GM23248 (cell line): ENCODE data around the gene GADD45B. TPM values are rescaled to one million over a fixed set of nuclear protein-coding genes. Genes with fewer than 3 reads are reported as not detected.
A peak's percentile ranks its signal among the peaks of the same experiment; 100 is the strongest.

Source experiments
- DNase-seq: peaks from one replicate; pipeline ENCODE4 v3.0.0-alpha.2; 2015
- H2AFZ ChIP-seq: fragments of 200-600 bp; sonication (generic); 2 replicates; pipeline ENCODE4 v1.6.1; 2016; ENCODE audit warnings: antibody characterized with exemption
- H3F3A ChIP-seq: fragments of 200-600 bp; sonication (generic); 2 replicates; pipeline ENCODE4 v1.6.1; 2016; ENCODE audit warnings: mild to moderate bottlenecking, antibody characterized with exemption, mixed run types; ENCODE audit not compliant: insufficient read depth
- H3K27ac ChIP-seq: fragments of 200-600 bp; sonication (generic); 2 replicates; pipeline ENCODE4 v1.5.1; 2016; ENCODE audit warnings: mild to moderate bottlenecking
- H3K27me3 ChIP-seq: fragments of 200-600 bp; sonication (generic); replicated peaks from 2 replicates; pipeline ENCODE4 v1.6.1; 2016; ENCODE audit warnings: mild to moderate bottlenecking; ENCODE audit not compliant: insufficient read depth
- H3K36me3 ChIP-seq: fragments of 200-600 bp; sonication (generic); 2 replicates; pipeline ENCODE4 v1.6.1; 2016; ENCODE audit warnings: low read depth, mild to moderate bottlenecking
- H3K4me1 ChIP-seq: fragments of 200-600 bp; sonication (generic); 2 replicates; pipeline ENCODE4 v1.6.1; 2016; ENCODE audit warnings: mild to moderate bottlenecking; ENCODE audit not compliant: insufficient read depth
- H3K4me2 ChIP-seq: fragments of 200-600 bp; sonication (generic); one replicate; pipeline ENCODE4 v1.6.1; 2016; ENCODE audit warnings: mild to moderate bottlenecking; ENCODE audit not compliant: unreplicated experiment
- H3K4me3 ChIP-seq: fragments of 200-600 bp; sonication (generic); 2 replicates; pipeline ENCODE4 v1.5.1; 2016; ENCODE audit warnings: mild to moderate bottlenecking
- H3K79me2 ChIP-seq: fragments of 200-600 bp; sonication (generic); 2 replicates; pipeline ENCODE4 v1.6.1; 2016; ENCODE audit warnings: mild to moderate bottlenecking; ENCODE audit not compliant: insufficient read depth
- H3K9ac ChIP-seq: fragments of 200-600 bp; sonication (generic); 2 replicates; pipeline ENCODE4 v1.6.1; 2016; ENCODE audit warnings: mild to moderate bottlenecking
- H3K9me2 ChIP-seq: fragments of 200-600 bp; sonication (generic); 2 replicates; pipeline ENCODE4 v1.6.1; 2016; ENCODE audit warnings: mixed run types, mild to moderate bottlenecking, moderate library complexity; ENCODE audit not compliant: insufficient read depth
- H3K9me3 ChIP-seq: fragments of 200-600 bp; sonication (generic); one replicate; pipeline ENCODE4 v1.6.1; 2017; ENCODE audit warnings: low read depth
- H4K20me1 ChIP-seq: fragments of 200-600 bp; sonication (generic); 2 replicates; pipeline ENCODE4 v1.6.0; 2016; ENCODE audit not compliant: insufficient read depth
- EZH2 ChIP-seq: fragments of 200-600 bp; sonication (generic); IDR thresholded peaks from 2 replicates; pipeline ENCODE4 v1.6.1; 2018; ENCODE audit warnings: antibody characterized with exemption, mild to moderate bottlenecking; ENCODE audit not compliant: insufficient read depth, poor library complexity, severe bottlenecking
- EZH2phosphoT487 ChIP-seq: fragments of 200-600 bp; sonication (generic); IDR thresholded peaks from 2 replicates; pipeline ENCODE4 v1.6.1; 2018; ENCODE audit warnings: antibody characterized with exemption, moderate library complexity, mild to moderate bottlenecking, low read depth; ENCODE audit not compliant: insufficient read depth
- WGBS, 2 experiments: methylation state at CpG; one replicate each; pipeline ENCODE4 v1.1.6; 2015 to 2017; ENCODE audit warnings: low lambda C conversion rate in 2 of 2, low coverage in 1 of 2; ENCODE audit errors: missing lambda C conversion rate in 2 of 2; 5-methylcytosine and 5-hydroxymethylcytosine counted together
- in situ Hi-C: fragments of 300-500 bp; cut with MboI; formaldehyde crosslinking; loops from 2 replicates; pipeline ENCODE4 v1.15.0; 2020
- polyA plus RNA-seq: library from polyadenylated mRNA; unstranded; fragments of >200 nt; fragmentation: Nextera tagmentation; extraction: Ambion mirVana; gene quantifications from 2 replicates; pipeline ENCODE4 v1.2.1, GENCODE V29; 2016
- total RNA-seq: library from RNA; depleted of rRNA; stranded (reverse); fragments of >200 nt; shearing (Covaris generic); gene quantifications from 2 replicates; pipeline ENCODE4 v1.2.3, GENCODE V29; 2014

Gene GADD45B
- total and polyA plus RNA-seq, 2 experiments from 2014 or later: 89.7 to 96.1 TPM

- H3K9ac ChIP-seq: peak overlapping the region; percentile 98
- TF ChIP-seq EZH2 (no peak), EZH2phosphoT487 (no peak)
- no peaks in the 10 kb centered on the region for H4K20me1 ChIP-seq
- H3F3A ChIP-seq: peaks cover 32% of the 10 kb centered on the region
- peaks cover 11% of the 10 kb centered on the region for H3K36me3 ChIP-seq
- peak overlapping the region; percentile 93 for H3K27ac ChIP-seq
- no peaks in the 10 kb centered on the region for H3K9me2 ChIP-seq
- DNase-seq: peak; percentile 87
- 0% methylated on average over 19 to 20 of the region's 20 CpGs for WGBS, 2 experiments
- no peaks in the 10 kb centered on the region for H3K9me3 ChIP-seq
- no peaks in the 10 kb centered on the region for H3K4me1 ChIP-seq
- no peaks in the 10 kb centered on the region for H3K27me3 ChIP-seq
- in situ Hi-C loops: no loop called here
- H3K4me3 ChIP-seq: peak overlapping the region; percentile 100
- H3K4me2 ChIP-seq: peak overlapping the region; percentile 94
- no peak overlapping the region for H2AFZ ChIP-seq
- H3K79me2 ChIP-seq: peaks cover 32% of the 10 kb centered on the region
Observed at GRCh38 chr19:2478278-2478755, 2.4 kb downstream of the GADD45B start.

GRCh38 chr19:2478756-2479555, 3.0 kb downstream of the GADD45B start:
- Histone ChIP-seq H3K9me3 (no peaks in the 10 kb centered on the region), H3K27ac (peak overlapping the region; percentile 93), H4K20me1 (no peaks in the 10 kb centered on the region), H3K9me2 (no peaks in the 10 kb centered on the region), H3K4me1 (no peaks in the 10 kb centered on the region), H3K9ac (peak overlapping the region; percentile 98), H3F3A (peaks cover 32% of the 10 kb centered on the region), H3K4me3 (peak overlapping the region; percentile 100), H3K4me2 (peak overlapping the region; percentile 94), H3K36me3 (peaks cover 11% of the 10 kb centered on the region), H3K79me2 (peaks cover 32% of the 10 kb centered on the region), H3K27me3 (no peaks in the 10 kb centered on the region), H2AFZ (no peak overlapping the region)
- in situ Hi-C loops: no loop called here
- TF ChIP-seq EZH2: no peak
- 0 out of 2 replicates have a peak, but pooled peaks have one; percentile 12 for TF ChIP-seq EZH2phosphoT487
- peak; percentile 94 for DNase-seq
- WGBS, 2 experiments: 2 to 13% methylated on average over 23 to 39 of the region's 39 CpGs

GRCh38 chr19:2479556-2480194, 3.7 kb downstream of the GADD45B start:
- DNase-seq: peak; percentile 53
- no peaks in the 10 kb centered on the region for H3K9me2 ChIP-seq
- no peaks in the 10 kb centered on the region for H3K27me3 ChIP-seq
- H3K4me1 ChIP-seq: no peaks in the 10 kb centered on the region
- peaks cover 32% of the 10 kb centered on the region for H3K79me2 ChIP-seq
- no peak overlapping the region for H3K4me3 ChIP-seq
- no peak overlapping the region for H2AFZ ChIP-seq
- H3K9ac ChIP-seq: peak overlapping the region; percentile 98; the same call in 1 of the 2 replicates
- TF ChIP-seq EZH2 (no peak), EZH2phosphoT487 (0 out of 2 replicates have a peak, but pooled peaks have one; percentile 5)
- in situ Hi-C loops: loop anchor here (10.0 kb wide), 1 partner anchor 105 kb away; no protein-coding TSS in a partner anchor
- no peak overlapping the region for H3K4me2 ChIP-seq
- H3K9me3 ChIP-seq: no peaks in the 10 kb centered on the region
- peaks cover 11% of the 10 kb centered on the region for H3K36me3 ChIP-seq
- 90 to 93% methylated on average over 17 to 20 of the region's 20 CpGs for WGBS, 2 experiments
- H4K20me1 ChIP-seq: no peaks in the 10 kb centered on the region
- peaks cover 32% of the 10 kb centered on the region for H3F3A ChIP-seq
- peak overlapping the region; percentile 93 for H3K27ac ChIP-seq

- in situ Hi-C loops: loop anchor here (10.0 kb wide), 1 partner anchor 103 kb away; no protein-coding TSS in a partner anchor
- H3K9me2 ChIP-seq: no peaks in the 10 kb centered on the region
- peaks cover 22% of the 10 kb centered on the region for H3K79me2 ChIP-seq
- TF ChIP-seq EZH2 (no peak), EZH2phosphoT487 (no peak)
- H3K4me2 ChIP-seq: no peak overlapping the region
- no peaks in the 10 kb centered on the region for H3K9me3 ChIP-seq
- H3K36me3 ChIP-seq: peaks cover 11% of the 10 kb centered on the region
- H2AFZ ChIP-seq: no peak overlapping the region
- no peak overlapping the region for H3K9ac ChIP-seq
- H3K27ac ChIP-seq: no peak overlapping the region
- DNase-seq: no peak
- H4K20me1 ChIP-seq: no peaks in the 10 kb centered on the region
- no peaks in the 10 kb centered on the region for H3K4me1 ChIP-seq
- H3F3A ChIP-seq: peaks cover 31% of the 10 kb centered on the region
- WGBS, 2 experiments: 74 to 77% methylated on average over 16 of the region's 16 CpGs
- H3K27me3 ChIP-seq: no peaks in the 10 kb centered on the region
- no peak overlapping the region for H3K4me3 ChIP-seq
Observed at GRCh38 chr19:2481466-2481865, 5.5 kb downstream of the GADD45B start.
